Cortex of kidney (tissue), 1 donor: Measurements from ENCODE around the gene ZNF628.

Source experiments
- DNase-seq: peaks from one replicate; lab custom pipeline; 2025; lab: John Stamatoyannopoulos, UW

ZNF628 gene

DNA sequence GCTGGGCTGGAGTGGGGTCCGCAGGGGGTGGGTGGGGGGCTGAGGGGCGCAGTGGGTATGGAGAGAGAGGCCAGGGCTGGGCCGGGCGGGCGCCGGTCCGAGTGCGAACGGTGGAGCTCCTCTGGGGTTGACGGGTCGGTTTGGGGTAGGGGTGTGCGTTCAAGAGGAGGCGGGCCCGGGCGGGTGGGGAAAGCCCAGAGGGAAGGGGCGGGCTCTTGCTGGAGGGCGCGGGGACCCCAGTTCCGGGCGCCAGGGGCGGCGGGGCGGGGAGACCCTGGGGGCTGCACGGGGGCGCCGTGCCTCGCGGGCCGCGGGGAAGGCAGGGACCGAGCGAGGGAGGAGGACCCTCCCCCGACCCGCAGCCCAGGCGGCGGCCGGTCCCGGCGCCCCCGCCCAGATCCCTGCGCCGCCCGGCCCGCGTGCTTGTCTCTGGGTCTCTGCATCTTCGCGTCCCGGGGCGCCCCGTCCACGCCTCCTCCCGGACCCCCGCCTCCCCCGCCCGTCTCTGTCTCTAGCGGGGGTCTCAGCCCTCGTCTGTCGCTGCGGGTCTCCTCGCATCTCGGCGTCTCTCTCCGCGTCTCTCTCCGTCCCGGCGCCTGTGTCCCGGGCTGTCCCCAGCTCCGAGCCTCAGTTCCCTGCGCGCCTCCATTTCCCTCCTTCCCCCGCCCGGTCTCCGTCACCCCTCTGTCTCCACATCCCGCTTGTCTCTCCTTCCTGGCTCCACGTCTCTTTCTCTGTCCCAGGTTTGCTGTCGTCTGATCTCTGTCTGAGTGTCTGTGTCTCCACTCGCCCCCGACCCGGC lies 25.1 kb upstream of the ZNF628 start:
- DNase-seq, result no peak

DNA sequence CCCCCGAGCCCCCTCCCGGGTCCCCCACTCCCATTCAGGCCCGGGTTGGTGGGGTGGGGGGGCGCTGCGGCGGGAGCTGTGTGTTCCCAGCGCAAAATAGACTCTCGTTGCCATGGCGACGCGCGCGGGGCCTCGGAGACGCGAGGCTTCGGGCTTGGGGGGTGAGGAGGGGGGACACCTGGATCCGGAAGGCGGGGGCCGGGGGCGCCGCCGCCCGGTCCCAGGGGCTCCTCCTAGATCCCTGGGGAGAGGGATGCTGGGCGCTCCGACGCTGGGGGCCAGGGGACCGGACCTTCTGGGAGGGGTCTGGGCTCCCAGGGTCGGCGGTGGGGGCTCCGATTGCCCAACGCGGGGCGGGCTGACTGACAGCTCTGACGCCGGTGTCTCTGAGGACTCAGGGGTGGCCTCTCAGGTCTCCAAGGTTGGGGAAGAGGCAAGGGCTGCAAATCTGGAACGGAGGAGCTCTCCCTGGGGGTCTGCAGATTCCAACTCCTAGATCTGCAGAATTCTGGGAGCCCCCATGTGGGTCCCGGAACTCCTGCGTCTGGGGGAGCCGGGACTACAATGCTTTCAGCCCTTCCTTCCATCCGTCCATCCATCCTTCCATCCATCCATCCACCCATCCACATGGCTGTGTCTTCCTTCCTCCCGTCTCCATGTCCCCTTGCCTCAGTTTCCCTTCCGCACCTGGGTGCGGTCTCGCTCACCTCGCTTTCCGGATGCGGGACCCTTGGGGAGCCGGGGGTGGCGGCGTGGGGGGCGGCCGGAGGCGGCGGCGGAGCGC lies 24.3 kb upstream of the ZNF628 start:
- DNase-seq, result no peak

GRCh38 chr19:55452749-55453346 lies 23.6 kb upstream of the ZNF628 start:
- no peak for DNase-seq

- DNase-seq, result no peak
Observed at GRCh38 chr19:55453511-55454260, 22.7 kb upstream of the ZNF628 start.

DNA sequence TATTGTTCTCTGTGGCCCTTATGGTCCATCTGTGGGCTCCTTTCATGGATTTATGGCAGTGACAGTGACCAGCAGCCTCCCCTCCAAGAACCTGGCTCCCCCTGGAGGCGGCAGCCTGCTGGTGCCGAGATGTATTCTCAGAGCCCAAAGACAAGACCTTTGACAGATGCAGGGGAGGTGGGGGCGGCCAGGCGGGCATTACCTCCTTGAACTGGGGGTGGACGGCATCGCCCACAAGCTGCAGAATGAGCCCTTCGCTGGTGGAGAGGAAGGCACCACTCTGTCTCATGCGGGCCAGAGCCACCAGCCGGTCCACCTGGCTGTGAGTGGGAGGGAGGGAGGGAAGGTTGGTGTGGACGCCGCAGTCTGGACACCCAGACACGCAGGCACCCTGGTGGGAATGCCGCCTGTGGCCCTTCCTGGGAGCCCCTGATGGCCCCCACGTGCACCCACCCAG lies 21.6 kb upstream of the ZNF628 start:
- DNase-seq, result no peak

DNA sequence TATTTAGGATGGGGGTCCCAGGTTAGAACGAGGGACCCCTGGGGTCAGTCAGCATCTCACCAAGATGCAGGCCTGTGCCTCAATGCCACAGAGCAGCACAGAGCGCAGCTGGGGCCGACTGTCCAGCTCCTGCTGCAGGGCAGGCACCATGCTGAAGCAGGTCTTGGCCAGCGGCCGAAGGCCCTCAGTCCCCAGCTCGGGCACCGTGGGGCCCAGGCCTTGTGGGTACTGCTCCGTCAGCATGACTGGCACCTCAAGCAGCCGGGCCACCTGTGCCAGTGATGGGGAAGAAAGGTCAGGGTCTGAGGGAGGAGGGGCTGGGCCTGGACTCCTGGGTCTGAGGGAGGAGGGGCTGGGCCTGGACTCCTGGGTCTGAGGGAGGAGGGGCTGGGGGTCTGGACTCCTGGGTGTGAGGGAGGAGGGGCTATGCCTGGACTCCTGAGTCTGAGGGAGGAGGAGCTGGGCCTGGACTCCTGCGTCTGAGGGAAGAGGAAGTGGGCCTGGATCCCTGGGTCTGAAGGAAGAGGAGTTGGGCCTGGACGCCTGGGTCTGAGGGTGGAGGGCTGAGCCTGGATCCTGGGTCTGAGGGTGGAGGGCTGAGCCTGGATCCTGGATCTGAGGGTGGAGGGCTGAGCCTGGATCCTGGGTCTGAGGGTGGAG lies 20.7 kb upstream of the ZNF628 start:
- no peak for DNase-seq

GRCh38 chr19:55456347-55456746 lies 20.1 kb upstream of the ZNF628 start:
- DNase-seq, result no peak

GRCh38 chr19:55457683-55458457 lies 18.5 kb upstream of the ZNF628 start:
- DNase-seq, result no peak

GRCh38 chr19:55459551-55459949 lies 16.9 kb upstream of the ZNF628 start:
- no peak for DNase-seq

- DNase-seq, result no peak
Observed at GRCh38 chr19:55459950-55460657, 16.3 kb upstream of the ZNF628 start.

DNA sequence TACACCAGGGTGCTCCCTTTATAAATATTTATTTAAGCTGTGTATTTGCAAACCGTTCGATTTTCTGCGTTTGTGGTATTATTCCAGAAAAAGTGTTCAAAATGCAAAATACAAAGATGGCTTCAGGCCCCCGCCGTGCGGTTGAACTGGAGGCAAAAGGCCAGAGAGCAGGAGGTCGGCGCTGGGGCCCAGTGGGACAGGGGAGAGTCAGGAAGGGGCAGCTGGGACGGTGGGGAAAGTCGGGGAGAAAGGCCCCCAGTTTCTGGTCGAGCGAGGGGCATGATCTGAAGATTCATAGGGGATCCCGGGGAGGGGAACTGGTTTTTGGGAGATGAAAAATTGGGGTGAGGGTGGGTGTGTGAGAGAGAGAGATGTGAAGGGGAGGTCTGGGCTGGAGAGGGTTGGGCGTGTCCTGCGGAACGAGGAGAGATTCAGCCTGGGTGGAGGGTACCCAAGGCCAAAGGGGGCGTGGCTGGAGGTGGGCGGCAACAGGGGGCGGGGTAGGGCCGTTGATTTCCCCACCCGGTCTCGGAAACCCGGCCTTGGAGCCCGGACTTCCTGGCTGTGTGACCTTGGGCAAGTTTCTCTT lies 15.7 kb upstream of the ZNF628 start:
- no peak for DNase-seq

- peak; percentile 77 for DNase-seq
Observed at GRCh38 chr19:55461259-55461973, 15.0 kb upstream of the ZNF628 start, which contains the start of gene ISOC2. TSS of gene ISOC2 (minus strand) at chr19:55461642. CDS start at chr19:55456486, 5,156 bp downstream.

- no peak for DNase-seq
Observed at GRCh38 chr19:55461974-55462626, 14.3 kb upstream of the ZNF628 start.

DNA sequence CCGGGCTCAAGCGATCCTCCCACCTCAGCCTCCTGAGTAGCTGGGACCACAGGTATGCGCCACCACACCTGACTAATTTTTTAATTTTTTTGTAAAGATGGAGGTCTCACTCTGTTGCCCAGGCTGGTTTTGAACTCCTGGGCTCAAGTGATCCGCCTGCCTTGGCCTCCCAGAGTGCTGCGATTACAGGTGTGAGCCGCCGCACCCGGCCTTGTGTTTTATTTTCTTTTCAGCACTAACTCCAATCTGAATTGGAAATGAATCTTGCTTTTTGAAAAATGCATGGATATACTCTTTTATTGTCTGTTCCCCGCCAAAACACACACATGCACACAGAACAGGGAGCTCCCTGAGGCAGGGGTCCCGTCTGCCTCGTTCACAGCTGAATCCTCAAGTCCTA lies 13.7 kb upstream of the ZNF628 start:
- no peak for DNase-seq

GRCh38 chr19:55463583-55464031 lies 12.8 kb upstream of the ZNF628 start:
- no peak for DNase-seq

DNA sequence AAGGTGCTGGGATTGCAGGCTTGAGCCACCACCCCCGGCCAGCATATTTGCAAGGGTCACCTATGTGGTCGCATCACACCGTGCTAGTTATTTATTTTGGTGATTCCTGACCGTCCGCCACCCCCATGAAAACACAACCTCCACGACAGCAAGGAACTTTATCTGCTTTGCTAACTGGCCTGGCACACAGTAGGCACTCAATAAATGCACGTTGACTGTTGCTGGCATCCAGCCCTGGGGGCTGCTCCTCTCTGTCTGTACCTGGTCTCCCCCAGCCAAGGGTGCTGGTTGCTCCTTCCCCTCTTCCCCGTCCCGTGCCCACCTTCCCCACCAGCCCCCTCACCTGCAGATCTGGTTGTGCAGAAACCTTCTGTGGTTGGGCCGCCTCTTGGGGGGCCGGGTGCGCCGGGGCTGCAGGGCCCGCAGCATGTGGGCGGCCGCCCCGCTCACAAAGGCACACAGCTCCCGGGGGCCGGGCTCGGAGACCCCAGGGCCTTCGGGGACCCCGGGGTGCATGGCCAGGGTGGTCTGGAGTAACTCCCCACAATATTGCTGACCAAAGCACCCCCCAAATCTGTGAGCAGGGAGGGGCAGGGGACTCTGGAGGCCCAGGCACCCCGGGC lies 12.3 kb upstream of the ZNF628 start:
- no peak for DNase-seq

DNA sequence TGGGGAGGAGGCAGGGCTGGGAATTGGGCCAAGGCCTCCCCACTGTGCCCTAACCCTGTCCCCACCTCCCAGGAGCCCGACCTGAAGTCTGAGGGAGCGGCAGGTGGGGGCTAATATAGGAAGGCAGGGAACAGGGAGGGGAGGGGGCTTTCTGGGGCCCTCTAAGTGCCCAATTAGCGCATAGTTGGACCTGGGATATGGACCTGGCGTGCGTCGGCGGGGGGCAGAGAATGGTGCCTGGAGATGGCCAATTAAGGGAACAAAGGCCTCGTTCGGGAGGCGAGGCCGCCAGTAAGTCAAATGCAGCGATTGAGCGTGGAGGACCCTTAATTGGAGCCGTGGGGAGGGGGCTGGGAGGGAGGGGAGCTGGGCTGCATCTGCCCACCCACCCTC lies 11.8 kb upstream of the ZNF628 start, which contains the start of gene C19orf85:
TSS of gene C19orf85 (minus strand) at position 90 of the 393 bp plus-strand sequence. CDS start 197 bp downstream, outside the sequence.
- no peak for DNase-seq
